Measurements from ENCODE around the gene SEPSECS.

Gene SEPSECS

GRCh38 chr4:25154594-25155265 is 5.5 kb downstream of the SEPSECS start:
- no peak for DNase-seq

- no peak for DNase-seq
Measured at GRCh38 chr4:25146076-25146475, 14.2 kb downstream of the SEPSECS start.

- DNase-seq, result peak in 1 of 2 experiments; percentile 9
Measured at GRCh38 chr4:25144870-25145481, 15.3 kb downstream of the SEPSECS start.

- DNase-seq, result no peak
Measured at GRCh38 chr4:25142468-25142867, 17.8 kb downstream of the SEPSECS start.

- DNase-seq, result no peak
Measured at GRCh38 chr4:25141592-25141991, 18.7 kb downstream of the SEPSECS start.

GRCh38 chr4:25133132-25133531 is 27.1 kb downstream of the SEPSECS start:
- no peak for DNase-seq

GRCh38 chr4:25131926-25132325 is 28.3 kb downstream of the SEPSECS start:
- DNase-seq, result no peak

GRCh38 chr4:25131381-25131780 is 28.9 kb downstream of the SEPSECS start:
- DNase-seq, result no peak

- no peak for DNase-seq
Measured at GRCh38 chr4:25129917-25130316, 30.3 kb downstream of the SEPSECS start.

GRCh38 chr4:25128671-25129070 is 31.6 kb downstream of the SEPSECS start:
- peak in 1 of 2 experiments; percentile 1 for DNase-seq

GRCh38 chr4:25123236-25123635 is 37.0 kb downstream of the SEPSECS start:
- DNase-seq, result no peak

- no peak for DNase-seq
Measured at GRCh38 chr4:25120146-25120940, 39.9 kb downstream of the SEPSECS start.

GRCh38 chr4:25117716-25118472 is 42.4 kb downstream of the SEPSECS start:
- DNase-seq, result no peak

- DNase-seq, result no peak
Measured at GRCh38 chr4:25117274-25117673, 43.0 kb downstream of the SEPSECS start.

- no peak for DNase-seq
Measured at GRCh38 chr4:25113915-25114904, 46.0 kb downstream of the SEPSECS start.

- DNase-seq, result no peak
Measured at GRCh38 chr4:25112995-25113380, 47.3 kb downstream of the SEPSECS start.

- no peak for DNase-seq
Measured at GRCh38 chr4:25112366-25112994, 47.8 kb downstream of the SEPSECS start.

- DNase-seq, result no peak
Measured at GRCh38 chr4:25111648-25112196, 48.5 kb downstream of the SEPSECS start.

- DNase-seq, result no peak
Measured at GRCh38 chr4:25110527-25111329, 49.5 kb downstream of the SEPSECS start.

GRCh38 chr4:25109511-25109910 is 50.7 kb downstream of the SEPSECS start:
- DNase-seq, result no peak

Measured in NCI-H446 (cell line).